PC-3 (cell line): ENCODE data around the gene RASGRP3.

Experiments
- EZH2 ChIP-seq: fragments of 300-600 bp; sonication (generic); IDR thresholded peaks from one replicate; pipeline ENCODE4 v1.6.1; 2017; ENCODE audit warnings: antibody characterized with exemption, mild to moderate bottlenecking, low read length; ENCODE audit not compliant: unreplicated experiment
- EZH2phosphoT487 ChIP-seq: fragments of 300-600 bp; sonication (generic); IDR thresholded peaks from 2 replicates; pipeline ENCODE4 v1.6.1; 2018; ENCODE audit warnings: mild to moderate bottlenecking, antibody characterized with exemption, low read length, borderline replicate concordance
- TF ChIP-seq, protein P1 (sequence below): fragments of 300-600 bp; sonication (generic); conservative IDR thresholded peaks from 2 replicates; pipeline ENCODE4 v1.5.1; 2017; ENCODE audit warnings: antibody characterized with exemption, low read depth, mild to moderate bottlenecking, low read length

DNA sequence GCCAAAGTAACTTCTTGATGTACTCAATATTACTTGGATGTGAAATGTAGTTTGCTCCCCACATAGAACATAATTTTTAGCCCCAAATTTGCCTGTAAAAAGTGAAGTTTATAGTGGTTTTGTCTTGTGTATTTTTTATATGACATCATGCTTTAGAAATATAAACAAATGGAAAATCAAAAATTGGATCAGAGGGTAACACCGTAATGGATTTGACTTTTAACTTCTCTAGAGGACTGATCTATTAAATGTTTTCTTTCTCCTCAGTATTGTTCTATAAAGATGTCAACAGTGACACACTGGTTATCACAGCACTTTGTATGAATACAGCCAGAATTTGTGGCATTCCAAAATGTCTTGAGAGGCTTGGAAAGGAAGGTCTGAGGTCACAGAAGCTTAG lies 45.6 kb upstream of the RASGRP3 start:
- TF ChIP-seq, protein P1, sequence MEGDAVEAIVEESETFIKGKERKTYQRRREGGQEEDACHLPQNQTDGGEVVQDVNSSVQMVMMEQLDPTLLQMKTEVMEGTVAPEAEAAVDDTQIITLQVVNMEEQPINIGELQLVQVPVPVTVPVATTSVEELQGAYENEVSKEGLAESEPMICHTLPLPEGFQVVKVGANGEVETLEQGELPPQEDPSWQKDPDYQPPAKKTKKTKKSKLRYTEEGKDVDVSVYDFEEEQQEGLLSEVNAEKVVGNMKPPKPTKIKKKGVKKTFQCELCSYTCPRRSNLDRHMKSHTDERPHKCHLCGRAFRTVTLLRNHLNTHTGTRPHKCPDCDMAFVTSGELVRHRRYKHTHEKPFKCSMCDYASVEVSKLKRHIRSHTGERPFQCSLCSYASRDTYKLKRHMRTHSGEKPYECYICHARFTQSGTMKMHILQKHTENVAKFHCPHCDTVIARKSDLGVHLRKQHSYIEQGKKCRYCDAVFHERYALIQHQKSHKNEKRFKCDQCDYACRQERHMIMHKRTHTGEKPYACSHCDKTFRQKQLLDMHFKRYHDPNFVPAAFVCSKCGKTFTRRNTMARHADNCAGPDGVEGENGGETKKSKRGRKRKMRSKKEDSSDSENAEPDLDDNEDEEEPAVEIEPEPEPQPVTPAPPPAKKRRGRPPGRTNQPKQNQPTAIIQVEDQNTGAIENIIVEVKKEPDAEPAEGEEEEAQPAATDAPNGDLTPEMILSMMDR = no peak
- no peak for TF ChIP-seq EZH2
- no peak for TF ChIP-seq EZH2phosphoT487
